HG02981 (cell line): ENCODE data around the gene TRABD.

ENCODE experiments used
- ATAC-seq: cut with Tn5 transposase; IDR thresholded peaks from one replicate; pipeline ENCODE4 v1.9.1; 2021; ENCODE audit warnings: mild to moderate bottlenecking, moderate library complexity; ENCODE audit not compliant: unreplicated experiment

Gene TRABD

GRCh38 chr22:50184902-50185374 lies 775 bp upstream of the TRABD start:
- ATAC-seq, result no peak

GRCh38 chr22:50186181-50186714 lies 535 bp downstream of the TRABD start:
- ATAC-seq, result no peak

GRCh38 chr22:50186761-50187523 lies 1.2 kb downstream of the TRABD start:
- ATAC-seq, result no peak

GRCh38 chr22:50188356-50188755 lies 2.6 kb downstream of the TRABD start:
- ATAC-seq, result no peak

- no peak for ATAC-seq
Observed at GRCh38 chr22:50189184-50189848, 3.6 kb downstream of the TRABD start.

GRCh38 chr22:50189849-50190181 lies 4.1 kb downstream of the TRABD start:
- no peak for ATAC-seq

GRCh38 chr22:50190182-50190940 lies 4.6 kb downstream of the TRABD start:
- ATAC-seq, result peak; percentile 39

GRCh38 chr22:50190941-50191741 lies 5.4 kb downstream of the TRABD start:
- peak; percentile 30 for ATAC-seq

- ATAC-seq, result no peak
Observed at GRCh38 chr22:50192436-50193204, 6.9 kb downstream of the TRABD start.

- no peak for ATAC-seq
Observed at GRCh38 chr22:50193621-50194020, 7.9 kb downstream of the TRABD start.

- ATAC-seq, result no peak
Observed at GRCh38 chr22:50194037-50194805, 8.5 kb downstream of the TRABD start.

- ATAC-seq, result no peak
Observed at GRCh38 chr22:50196256-50196655, 10.5 kb downstream of the TRABD start.

- ATAC-seq, result no peak
Observed at GRCh38 chr22:50197000-50197800, 11.5 kb downstream of the TRABD start.

GRCh38 chr22:50197856-50198623 lies 12.3 kb downstream of the TRABD start:
- no peak for ATAC-seq

- no peak for ATAC-seq
Observed at GRCh38 chr22:50198624-50199017, 12.9 kb downstream of the TRABD start.

- ATAC-seq, result no peak
Observed at GRCh38 chr22:50199251-50199721, 13.6 kb downstream of the TRABD start.

GRCh38 chr22:50199829-50200460 lies 14.2 kb downstream of the TRABD start:
- ATAC-seq, result no peak
